NCI-H69 (cell line): Measurements from ENCODE around the gene PHGDH.

Source experiments
- DNase-seq: peaks from one replicate; lab custom pipeline; 2025; lab: John Stamatoyannopoulos, UW

PHGDH gene

GRCh38 chr1:119791377-119791776 is 79.6 kb downstream of the PHGDH start:
- DNase-seq, result no peak
